Measurements from ENCODE around the gene WWOX.

Gene WWOX

DNA sequence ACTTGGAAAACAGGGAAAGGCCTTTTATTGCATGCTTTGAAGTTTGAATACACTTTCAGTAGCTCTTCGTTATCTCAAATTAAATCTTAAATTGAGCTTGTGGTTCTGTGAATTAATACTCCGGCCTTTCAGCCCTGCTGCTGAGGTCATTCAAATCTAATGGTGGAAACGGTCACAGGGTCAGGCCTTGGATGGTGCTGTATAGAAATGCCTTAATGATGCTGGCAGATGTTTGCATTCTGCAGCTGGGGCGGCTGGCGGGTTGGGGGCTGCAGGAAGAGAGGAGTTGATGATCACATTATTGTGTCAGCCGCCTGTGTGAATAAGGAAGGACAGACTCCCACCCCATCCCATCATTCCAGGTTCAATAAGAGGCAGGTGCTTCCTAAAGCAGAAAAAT lies 723.6 kb downstream of the WWOX start:
- Histone ChIP-seq H4K20me1 (ENCODE audit: insufficient read depth) (no peaks in the 10 kb centered on the region), H3K9ac (no peak overlapping the region), H3K79me2 (ENCODE audit: insufficient read depth, low read depth) (no peaks in the 10 kb centered on the region), H2AFZ (ENCODE audit: low read depth) (no peak overlapping the region), H3K36me3 (ENCODE audit: insufficient read depth) (no peaks in the 10 kb centered on the region), H3K27me3 (ENCODE audit: insufficient read depth, low read depth) (no peaks in the 10 kb centered on the region), H3K4me1 (ENCODE audit: low read depth, poor library complexity, severe bottlenecking) (no peaks in the 10 kb centered on the region), H3K4me3 (IDR thresholded peaks at IDR 0.05; ENCODE audit: insufficient read depth, low read depth, low read length) (no peak overlapping the region), H3K4me2 (no peak overlapping the region), H3K27ac (no peak overlapping the region)
- TF ChIP-seq CTCF (conservative IDR thresholded peaks at IDR 0.05; ENCODE audit: low read depth, low read length): no peak

DNA sequence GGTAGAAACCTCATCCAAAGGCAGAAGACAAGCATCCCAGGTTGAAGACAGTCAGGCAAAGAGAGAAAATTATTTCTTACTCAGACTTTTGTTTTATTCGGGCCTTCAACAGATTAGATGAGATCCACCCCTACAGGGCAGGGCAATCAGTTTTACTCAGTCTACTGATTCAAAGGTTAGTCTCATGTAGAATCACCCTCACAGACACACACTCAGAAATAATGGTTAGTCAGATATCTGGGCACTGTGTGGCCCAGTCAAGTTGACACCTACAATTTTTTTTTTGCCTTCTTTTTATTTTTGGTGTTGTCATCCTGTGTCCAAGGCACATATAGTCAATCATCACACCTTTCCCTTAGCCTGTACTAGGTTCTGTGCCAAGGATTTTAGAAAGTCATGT lies 729.8 kb downstream of the WWOX start:
- Histone ChIP-seq H3K27ac (no peak overlapping the region), H3K4me3 (IDR thresholded peaks at IDR 0.05; ENCODE audit: insufficient read depth, low read depth, low read length) (no peak overlapping the region), H4K20me1 (ENCODE audit: insufficient read depth) (no peaks in the 10 kb centered on the region), H3K4me2 (no peak overlapping the region), H3K9ac (no peak overlapping the region), H2AFZ (ENCODE audit: low read depth) (no peak overlapping the region), H3K4me1 (ENCODE audit: low read depth, poor library complexity, severe bottlenecking) (no peaks in the 10 kb centered on the region), H3K27me3 (ENCODE audit: insufficient read depth, low read depth) (no peaks in the 10 kb centered on the region), H3K79me2 (ENCODE audit: insufficient read depth, low read depth) (no peaks in the 10 kb centered on the region), H3K36me3 (ENCODE audit: insufficient read depth) (no peaks in the 10 kb centered on the region)
- no peak for TF ChIP-seq CTCF (conservative IDR thresholded peaks at IDR 0.05; ENCODE audit: low read depth, low read length)

GRCh38 chr16:78830599-78830998 lies 731.1 kb downstream of the WWOX start:
- Histone ChIP-seq H3K4me1 (ENCODE audit: low read depth, poor library complexity, severe bottlenecking) (no peaks in the 10 kb centered on the region), H3K79me2 (ENCODE audit: insufficient read depth, low read depth) (no peaks in the 10 kb centered on the region), H2AFZ (ENCODE audit: low read depth) (no peak overlapping the region), H3K9ac (no peak overlapping the region), H3K27me3 (ENCODE audit: insufficient read depth, low read depth) (no peaks in the 10 kb centered on the region), H3K27ac (no peak overlapping the region), H3K4me3 (IDR thresholded peaks at IDR 0.05; ENCODE audit: insufficient read depth, low read depth, low read length) (no peak overlapping the region), H3K4me2 (no peak overlapping the region), H3K36me3 (ENCODE audit: insufficient read depth) (no peaks in the 10 kb centered on the region), H4K20me1 (ENCODE audit: insufficient read depth) (no peaks in the 10 kb centered on the region)
- TF ChIP-seq CTCF (conservative IDR thresholded peaks at IDR 0.05; ENCODE audit: low read depth, low read length): no peak

GRCh38 chr16:78832100-78832499 lies 732.6 kb downstream of the WWOX start:
- TF ChIP-seq CTCF (conservative IDR thresholded peaks at IDR 0.05; ENCODE audit: low read depth, low read length): no peak
- Histone ChIP-seq H3K36me3 (ENCODE audit: insufficient read depth) (no peaks in the 10 kb centered on the region), H2AFZ (ENCODE audit: low read depth) (no peak overlapping the region), H3K79me2 (ENCODE audit: insufficient read depth, low read depth) (no peaks in the 10 kb centered on the region), H3K4me2 (no peak overlapping the region), H4K20me1 (ENCODE audit: insufficient read depth) (no peaks in the 10 kb centered on the region), H3K27ac (no peak overlapping the region), H3K4me1 (ENCODE audit: low read depth, poor library complexity, severe bottlenecking) (no peaks in the 10 kb centered on the region), H3K9ac (no peak overlapping the region), H3K27me3 (ENCODE audit: insufficient read depth, low read depth) (no peaks in the 10 kb centered on the region), H3K4me3 (IDR thresholded peaks at IDR 0.05; ENCODE audit: insufficient read depth, low read depth, low read length) (no peak overlapping the region)

All from KMS-11 (cell line).